GM12873 (cell line): ENCODE results near the gene STAT6.

ENCODE experiments used
- TF ChIP-seq, protein P1 (sequence below): IDR thresholded peaks from 2 replicates; pipeline ENCODE4 v1.5.1; 2012; ENCODE audit warnings: low read depth, mild to moderate bottlenecking, moderate library complexity, low read length, control low read depth; ENCODE audit not compliant: insufficient read depth; ENCODE audit errors: missing control alignments

The STAT6 gene

DNA sequence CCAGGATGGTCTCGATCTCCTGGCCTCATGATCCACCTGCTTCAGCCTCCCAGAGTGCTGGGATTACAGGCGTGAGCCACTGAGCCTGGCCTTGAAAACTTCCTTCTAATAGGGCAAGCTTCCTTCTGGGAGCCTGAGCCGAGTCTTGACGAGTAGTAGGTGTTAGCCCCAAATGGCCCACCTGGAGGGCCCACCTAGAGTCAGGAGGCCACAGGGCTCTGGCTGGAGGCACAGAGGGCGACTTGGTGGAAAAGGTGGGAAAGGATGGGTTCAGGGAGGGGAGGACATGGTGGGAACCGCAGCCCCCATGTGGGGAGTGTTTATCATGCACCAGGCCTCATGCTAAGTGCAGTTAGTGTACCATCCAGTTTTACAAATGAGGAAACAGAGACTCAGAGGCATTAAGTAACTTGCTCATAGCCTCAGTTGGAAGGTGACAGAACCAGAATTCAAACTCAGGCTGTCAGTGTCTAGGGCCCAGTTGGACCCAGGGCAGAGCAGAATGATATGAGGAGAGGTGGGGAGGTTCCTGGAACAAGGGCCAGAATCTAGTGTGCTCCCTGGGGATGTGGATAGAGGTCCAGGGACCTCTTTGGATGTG, 39.3 kb upstream of the STAT6 start:
- TF ChIP-seq, protein P1, sequence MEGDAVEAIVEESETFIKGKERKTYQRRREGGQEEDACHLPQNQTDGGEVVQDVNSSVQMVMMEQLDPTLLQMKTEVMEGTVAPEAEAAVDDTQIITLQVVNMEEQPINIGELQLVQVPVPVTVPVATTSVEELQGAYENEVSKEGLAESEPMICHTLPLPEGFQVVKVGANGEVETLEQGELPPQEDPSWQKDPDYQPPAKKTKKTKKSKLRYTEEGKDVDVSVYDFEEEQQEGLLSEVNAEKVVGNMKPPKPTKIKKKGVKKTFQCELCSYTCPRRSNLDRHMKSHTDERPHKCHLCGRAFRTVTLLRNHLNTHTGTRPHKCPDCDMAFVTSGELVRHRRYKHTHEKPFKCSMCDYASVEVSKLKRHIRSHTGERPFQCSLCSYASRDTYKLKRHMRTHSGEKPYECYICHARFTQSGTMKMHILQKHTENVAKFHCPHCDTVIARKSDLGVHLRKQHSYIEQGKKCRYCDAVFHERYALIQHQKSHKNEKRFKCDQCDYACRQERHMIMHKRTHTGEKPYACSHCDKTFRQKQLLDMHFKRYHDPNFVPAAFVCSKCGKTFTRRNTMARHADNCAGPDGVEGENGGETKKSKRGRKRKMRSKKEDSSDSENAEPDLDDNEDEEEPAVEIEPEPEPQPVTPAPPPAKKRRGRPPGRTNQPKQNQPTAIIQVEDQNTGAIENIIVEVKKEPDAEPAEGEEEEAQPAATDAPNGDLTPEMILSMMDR = no peak

DNA sequence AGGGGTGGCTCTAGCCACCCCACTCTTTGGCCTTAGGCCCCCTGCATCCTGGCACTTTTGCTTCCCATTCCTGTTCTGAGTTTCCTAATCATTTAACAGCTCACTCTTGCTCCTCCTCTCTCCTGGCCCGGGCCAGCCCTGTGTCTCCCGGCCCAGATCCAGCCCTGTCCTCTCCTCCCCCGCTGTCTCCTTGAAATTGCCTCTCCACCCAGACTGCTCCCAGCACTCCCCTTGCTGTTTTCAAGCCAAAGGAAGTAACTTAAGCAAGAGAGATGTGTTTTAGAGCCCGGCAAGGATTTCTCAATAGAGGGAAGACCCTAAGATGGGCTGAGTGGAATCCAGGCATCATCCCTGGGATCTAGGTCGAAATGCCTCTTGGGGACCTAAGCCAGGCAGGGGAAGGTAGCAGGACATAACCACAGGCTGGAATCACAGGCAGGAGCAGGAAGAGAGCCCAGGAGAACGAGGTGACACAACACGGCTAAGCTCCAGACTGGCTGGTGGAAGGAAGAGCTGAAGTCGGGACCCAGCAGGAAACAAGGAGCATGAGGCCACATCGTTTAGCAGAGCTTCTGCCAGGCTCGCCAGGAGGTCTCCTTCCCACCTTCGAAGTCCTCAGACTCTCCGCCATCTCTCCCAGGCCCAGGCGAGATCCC, 38.2 kb upstream of the STAT6 start:
- TF ChIP-seq, protein P1 = no peak

DNA sequence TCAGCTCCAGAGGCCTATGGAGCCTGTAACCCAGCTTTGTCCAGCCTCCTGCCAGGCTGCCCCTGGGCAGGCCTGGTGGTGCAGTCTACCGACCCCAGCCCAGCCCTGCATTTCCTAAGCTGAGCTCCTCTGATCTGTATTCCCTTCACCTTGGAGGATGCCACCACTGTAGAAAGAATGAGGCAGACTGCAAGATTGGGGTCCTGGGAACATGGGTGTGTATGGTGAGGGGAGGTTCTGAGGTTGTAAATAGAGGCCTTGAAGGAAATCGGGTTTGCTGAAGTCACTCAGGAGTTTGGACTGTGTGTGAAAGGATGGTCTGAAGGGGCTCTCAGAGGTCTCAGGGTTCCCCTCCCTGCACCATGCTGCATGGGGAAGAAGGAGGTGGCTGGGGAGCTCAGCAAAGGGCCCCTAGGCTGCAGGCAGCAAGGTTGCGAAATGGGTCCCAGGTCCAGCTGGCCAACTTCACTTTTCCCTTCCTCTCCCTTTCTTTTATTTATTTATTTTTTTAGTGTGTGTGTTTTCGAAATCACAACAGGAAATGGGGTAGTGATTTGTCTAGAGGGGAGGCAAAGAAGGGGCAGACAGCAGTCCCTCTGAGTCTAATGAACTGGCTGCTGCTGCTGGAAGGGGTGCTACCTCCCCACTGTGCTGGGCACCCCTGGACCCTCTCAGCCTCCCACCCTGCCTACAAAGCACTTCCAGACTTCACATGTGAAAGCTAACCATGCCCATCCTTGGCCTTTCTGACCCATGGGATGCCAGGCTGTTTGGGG, 37.5 kb upstream of the STAT6 start:
- TF ChIP-seq, protein P1 = no peak

DNA sequence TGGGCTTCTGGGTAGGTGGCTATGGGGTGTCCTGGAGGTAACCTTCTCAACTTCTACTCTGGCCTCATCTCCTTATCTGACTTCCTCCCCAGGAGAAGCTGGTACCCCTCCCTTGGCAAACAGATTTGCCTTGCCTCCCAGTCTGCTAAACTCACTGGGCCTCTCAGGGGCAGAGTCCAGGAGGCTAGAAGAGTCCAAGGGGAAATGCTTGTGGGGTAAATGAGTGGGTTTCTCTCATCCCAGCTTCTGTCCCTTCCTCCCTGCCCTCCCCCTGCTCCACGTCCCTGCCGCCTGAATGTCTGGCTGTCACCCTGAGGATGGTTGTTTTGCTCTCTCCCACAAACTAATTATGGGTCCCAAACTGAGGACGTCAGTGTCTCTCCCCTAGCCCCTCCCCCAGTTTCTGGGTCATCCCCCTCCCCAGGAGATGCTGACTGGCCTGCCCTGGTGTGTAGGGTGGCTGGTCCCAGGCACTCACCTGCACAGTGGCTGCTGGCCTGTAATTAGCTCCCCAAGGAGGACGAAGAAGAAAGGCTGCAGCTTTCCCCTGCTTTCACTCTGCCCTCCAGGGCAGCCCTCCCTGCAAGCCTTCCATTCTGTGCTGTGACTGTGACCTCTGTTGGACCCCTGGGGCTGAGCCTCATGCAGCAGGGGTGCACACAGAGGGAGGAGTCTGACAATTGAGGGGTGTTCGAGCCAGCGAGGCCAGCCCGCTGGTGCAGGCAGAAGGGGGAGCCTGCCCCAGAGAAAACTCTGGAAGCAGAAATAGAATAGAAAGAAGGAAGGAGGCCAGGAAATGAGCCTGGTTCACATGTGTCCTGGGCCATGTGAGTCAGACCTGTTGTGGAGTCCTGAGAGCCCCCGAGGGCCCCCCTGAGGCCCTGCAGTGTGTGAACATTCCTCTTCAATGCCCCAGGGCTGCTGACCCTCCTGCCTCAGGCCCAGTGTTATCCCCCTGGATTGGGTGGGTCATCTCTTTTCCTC, 36.1 kb upstream of the STAT6 start, which contains the start of gene LRP1-AS:
TSS of gene LRP1-AS (minus strand) at position 659 of the 984 bp plus-strand sequence.
- TF ChIP-seq, protein P1 = no peak

DNA sequence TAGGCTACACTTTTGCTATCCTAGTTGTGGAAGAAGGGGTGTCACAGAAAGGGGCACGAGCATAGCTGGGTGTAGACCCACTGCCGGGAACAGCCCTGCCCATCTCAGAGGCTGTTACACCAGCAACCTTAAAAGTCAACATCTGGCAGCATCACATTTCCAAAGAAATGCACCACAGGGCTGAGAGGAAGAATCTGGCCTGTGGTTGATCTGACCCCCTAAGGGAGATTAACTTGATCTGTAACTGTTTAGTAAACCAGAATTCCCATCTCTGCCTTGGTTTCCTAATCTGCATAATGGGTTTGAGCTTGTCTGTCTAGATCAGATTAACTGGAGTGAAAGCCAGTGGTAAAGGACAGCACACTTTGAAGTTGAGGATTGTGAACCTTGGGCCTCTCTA, 34.9 kb upstream of the STAT6 start:
- TF ChIP-seq, protein P1 = no peak

DNA sequence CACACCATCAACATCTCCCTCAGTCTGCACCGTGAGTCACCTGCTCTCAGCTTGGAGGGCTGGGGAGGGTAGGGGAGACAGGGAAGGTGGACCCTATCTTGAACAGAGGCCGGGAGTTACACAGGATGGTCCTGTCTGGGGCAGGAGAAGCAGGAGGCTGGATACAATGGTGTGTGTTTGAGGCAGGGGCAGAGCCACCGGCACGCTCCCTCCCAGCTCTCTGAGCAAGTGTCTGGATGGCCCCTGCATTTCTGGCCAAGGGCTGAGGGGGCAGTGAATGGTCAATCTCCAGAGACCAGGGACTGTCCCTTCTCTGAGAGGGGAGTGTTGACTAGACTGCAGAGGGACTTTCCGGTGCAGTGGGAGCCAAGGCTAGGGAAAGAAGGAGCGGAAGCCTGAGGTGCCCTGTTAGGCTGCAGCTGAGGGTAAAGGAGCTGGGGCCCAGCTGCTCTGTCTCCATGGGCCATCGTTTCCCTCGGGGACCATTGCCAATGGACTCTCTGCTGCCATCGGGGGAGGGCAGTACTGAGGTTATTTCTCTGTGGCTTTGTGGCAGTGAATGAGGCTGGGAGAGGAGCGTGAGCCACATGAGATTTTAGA, 34.4 kb upstream of the STAT6 start:
- TF ChIP-seq, protein P1 = no peak
